Measurements from ENCODE around the gene JARID2.

JARID2 gene

GRCh38 chr6:15569035-15569995, 323.4 kb downstream of the JARID2 start:
- no peak overlapping the region for H3K27ac ChIP-seq (ENCODE audit: low read depth, low read length)
- H3K4me1 ChIP-seq (ENCODE audit: control insufficient read depth in 1 of 2, insufficient read depth in 2 of 2, low read length in 2 of 2) = peaks cover 3 to 4% of the 10 kb centered on the region in 2 donors
- H3K9ac ChIP-seq (ENCODE audit: low read depth in 1 of 2, low read length in 2 of 2) = no peak overlapping the region
- no peaks in the 10 kb centered on the region for H3K36me3 ChIP-seq (ENCODE audit: control insufficient read depth in 1 of 2, insufficient read depth in 2 of 2, low read length in 2 of 2)
- H3K27me3 ChIP-seq (ENCODE audit: control insufficient read depth in 1 of 2, insufficient read depth in 2 of 2, low read length in 2 of 2) = no peaks in the 10 kb centered on the region
- H3K4me3 ChIP-seq (ENCODE audit: low read depth in 1 of 2, low read length in 2 of 2) = no peak overlapping the region
- no peaks in the 10 kb centered on the region for H3K9me3 ChIP-seq (ENCODE audit: control insufficient read depth in 1 of 2, low read length in 2 of 2)

GRCh38 chr6:15570171-15570570, 324.3 kb downstream of the JARID2 start:
- H3K9ac ChIP-seq (ENCODE audit: low read depth in 1 of 2, low read length in 2 of 2) = no peak overlapping the region
- H3K36me3 ChIP-seq (ENCODE audit: control insufficient read depth in 1 of 2, insufficient read depth in 2 of 2, low read length in 2 of 2) = no peaks in the 10 kb centered on the region
- no peak overlapping the region for H3K4me3 ChIP-seq (ENCODE audit: low read depth in 1 of 2, low read length in 2 of 2)
- peaks cover 3 to 4% of the 10 kb centered on the region in 2 donors for H3K4me1 ChIP-seq (ENCODE audit: control insufficient read depth in 1 of 2, insufficient read depth in 2 of 2, low read length in 2 of 2)
- H3K27ac ChIP-seq (ENCODE audit: low read depth, low read length) = no peak overlapping the region
- no peaks in the 10 kb centered on the region for H3K27me3 ChIP-seq (ENCODE audit: control insufficient read depth in 1 of 2, insufficient read depth in 2 of 2, low read length in 2 of 2)
- H3K9me3 ChIP-seq (ENCODE audit: control insufficient read depth in 1 of 2, low read length in 2 of 2) = no peaks in the 10 kb centered on the region

All from duodenal mucosa (tissue), 2 donors.